Stimulated activated CD4-positive, alpha-beta T cell treated with anti-CD3 and anti-CD28 coated beads, TNF-alpha, amount 100 ng/mL, for 1 hour (primary cell): Measurements from ENCODE around the gene DNAH5.

Experiments
- DNase-seq, 3 donors: peaks; one replicate each; pipeline ENCODE4 v3.0.0-alpha.2; 2020; ENCODE audit warnings: low read depth in 3 of 3, low spot score in 1 of 3

Gene DNAH5

GRCh38 chr5:13943676-13944075 lies 812 bp downstream of the DNAH5 start:
- no peak for DNase-seq

GRCh38 chr5:13941468-13941867 lies 3.0 kb downstream of the DNAH5 start:
- no peak for DNase-seq

- no peak for DNase-seq
Observed at GRCh38 chr5:13939638-13940037, 4.8 kb downstream of the DNAH5 start.

- DNase-seq, result no peak
Observed at GRCh38 chr5:13934921-13935320, 9.6 kb downstream of the DNAH5 start.

GRCh38 chr5:13934125-13934524 lies 10.4 kb downstream of the DNAH5 start:
- DNase-seq, result no peak

- DNase-seq, result no peak
Observed at GRCh38 chr5:13932561-13932960, 11.9 kb downstream of the DNAH5 start.

GRCh38 chr5:13932011-13932410 lies 12.5 kb downstream of the DNAH5 start:
- no peak for DNase-seq

- DNase-seq, result no peak
Observed at GRCh38 chr5:13930541-13931171, 13.8 kb downstream of the DNAH5 start.

GRCh38 chr5:13926731-13927130 lies 17.8 kb downstream of the DNAH5 start:
- DNase-seq, result no peak

GRCh38 chr5:13921578-13921977 lies 22.9 kb downstream of the DNAH5 start:
- DNase-seq, result no peak

GRCh38 chr5:13919786-13920185 lies 24.7 kb downstream of the DNAH5 start:
- DNase-seq, result no peak

- DNase-seq, result no peak
Observed at GRCh38 chr5:13919087-13919486, 25.4 kb downstream of the DNAH5 start.

GRCh38 chr5:13917061-13917460 lies 27.4 kb downstream of the DNAH5 start:
- DNase-seq, result no peak

- DNase-seq, result no peak
Observed at GRCh38 chr5:13913962-13914361, 30.5 kb downstream of the DNAH5 start.

GRCh38 chr5:13910637-13911288 lies 33.7 kb downstream of the DNAH5 start:
- DNase-seq, result no peak

- no peak for DNase-seq
Observed at GRCh38 chr5:13910201-13910600, 34.3 kb downstream of the DNAH5 start.

GRCh38 chr5:13909271-13909670 lies 35.2 kb downstream of the DNAH5 start:
- DNase-seq, result no peak

- DNase-seq, result no peak
Observed at GRCh38 chr5:13898569-13898968, 45.9 kb downstream of the DNAH5 start.

GRCh38 chr5:13878357-13878756 lies 66.1 kb downstream of the DNAH5 start:
- no peak for DNase-seq

GRCh38 chr5:13866792-13867191 lies 77.7 kb downstream of the DNAH5 start:
- DNase-seq, result no peak

- DNase-seq, result no peak
Observed at GRCh38 chr5:13865312-13865711, 79.2 kb downstream of the DNAH5 start.

- DNase-seq, result no peak
Observed at GRCh38 chr5:13860146-13860545, 84.3 kb downstream of the DNAH5 start.
